Measurements from ENCODE around the gene CORO1C.
"Not testable (repeated sequence)": the region's sequence is repeated elsewhere in the genome, so short reads cannot be mapped to it uniquely, and the experiment has no call there.

The CORO1C gene

GRCh38 chr12:108671110-108671509 is 60.2 kb downstream of the CORO1C start:
- DNase-seq: no peak

GRCh38 chr12:108670066-108670631 is 61.2 kb downstream of the CORO1C start:
- no peak for DNase-seq

GRCh38 chr12:108668542-108668941 is 62.8 kb downstream of the CORO1C start:
- DNase-seq: no peak

- DNase-seq: no peak
These were observed 63.3 kb downstream of the CORO1C start for GRCh38 chr12:108668063-108668462.

GRCh38 chr12:108667349-108667748 is 64.0 kb downstream of the CORO1C start:
- no peak for DNase-seq

GRCh38 chr12:108666401-108666881 is 64.9 kb downstream of the CORO1C start:
- peak; percentile 30 for DNase-seq

- DNase-seq: peak; percentile 35
These were observed 65.6 kb downstream of the CORO1C start for GRCh38 chr12:108665608-108666202.

GRCh38 chr12:108664338-108665258 is 66.7 kb downstream of the CORO1C start:
- peak; percentile 84 for DNase-seq

GRCh38 chr12:108663324-108664015 is 67.8 kb downstream of the CORO1C start:
- DNase-seq: no peak

- not testable (repeated sequence) for DNase-seq
These were observed 73.2 kb downstream of the CORO1C start for GRCh38 chr12:108658115-108658514.

GRCh38 chr12:108657130-108657745 is 74.1 kb downstream of the CORO1C start:
- no peak for DNase-seq

GRCh38 chr12:108656247-108656646 is 75.1 kb downstream of the CORO1C start:
- DNase-seq: not testable (repeated sequence)

- not testable (repeated sequence) for DNase-seq
These were observed 75.5 kb downstream of the CORO1C start for GRCh38 chr12:108655812-108656175.

GRCh38 chr12:108654622-108655021 is 76.7 kb downstream of the CORO1C start:
- not testable (repeated sequence) for DNase-seq

- no peak for DNase-seq
These were observed 77.4 kb downstream of the CORO1C start for GRCh38 chr12:108653922-108654321.

- peak; percentile 21 for DNase-seq
These were observed 78.2 kb downstream of the CORO1C start for GRCh38 chr12:108653082-108653516.

- DNase-seq: no peak
These were observed 81.2 kb downstream of the CORO1C start for GRCh38 chr12:108650083-108650482.

GRCh38 chr12:108649669-108650068 is 81.6 kb downstream of the CORO1C start:
- DNase-seq: no peak

- DNase-seq: no peak
These were observed 82.2 kb downstream of the CORO1C start for GRCh38 chr12:108649126-108649525.

GRCh38 chr12:108648371-108648770 is 82.9 kb downstream of the CORO1C start:
- no peak for DNase-seq

GRCh38 chr12:108647585-108648287 is 83.6 kb downstream of the CORO1C start:
- no peak for DNase-seq

Data from NCI-H2171 treated with DMSO at 0.1 percent for 48 hours (cell line).